ENCODE measurements around the gene NAV2.

Gene NAV2

GRCh38 chr11:20099527-20099926, 386.9 kb downstream of the NAV2 start:
- Histone ChIP-seq H3K79me1 (ENCODE audit: low read length) (no peaks in the 10 kb centered on the region), H3K4ac (ENCODE audit: low read depth, low read length) (no peak overlapping the region), H3K23ac (ENCODE audit: low read length) (no peak overlapping the region), H3K14ac (ENCODE audit: low read length) (no peak overlapping the region), H3K4me3 (ENCODE audit: low read depth, low read length) (no peak overlapping the region), H3K36me3 (ENCODE audit: control insufficient read depth in 1 of 2, insufficient read depth in 2 of 2, low read length in 2 of 2) (peaks cover 55 to 82% of the 10 kb centered on the region in 2 experiments), H2AFZ (ENCODE audit: insufficient read depth, low read length, poor library complexity) (no peak overlapping the region), H4K12ac (ENCODE audit: low read depth, low read length) (no peak overlapping the region), H2AK5ac (ENCODE audit: low read length) (no peak overlapping the region), H2BK5ac (ENCODE audit: low read depth, low read length, poor library complexity) (no peak overlapping the region), H3K9ac (ENCODE audit: low read length) (no peak overlapping the region), H3K27me3 (ENCODE audit: insufficient read depth, low read length) (no peaks in the 10 kb centered on the region), H4K91ac (ENCODE audit: low read depth, low read length) (no peak overlapping the region), H4K8ac (ENCODE audit: low read depth, low read length) (no peak overlapping the region), H3K4me2 (ENCODE audit: low read length) (no peak overlapping the region), H3K18ac (ENCODE audit: low read length) (no peak overlapping the region), H3K79me2 (ENCODE audit: control insufficient read depth, insufficient read depth, low read length, poor library complexity) (no peaks in the 10 kb centered on the region), H3K9me3 (ENCODE audit: insufficient read depth, low read depth, low read length) (no peaks in the 10 kb centered on the region), H3K4me1 (ENCODE audit: control insufficient read depth in 1 of 2, insufficient read depth in 2 of 2, low read length in 2 of 2) (peaks cover 0 to 2% of the 10 kb centered on the region in 2 experiments), H2BK12ac (ENCODE audit: low read length) (no peak overlapping the region), H2BK120ac (ENCODE audit: insufficient read depth, low read length, poor library complexity) (no peak overlapping the region), H3K27ac (ENCODE audit: low read depth, low read length) (no peak overlapping the region)
- DNase-seq = no peak
- no CpG with 5 or more reads among the region's 2 CpGs for WGBS (ENCODE audit: extremely low coverage, insufficient coverage, insufficient read length)

GRCh38 chr11:20102397-20102796, 389.8 kb downstream of the NAV2 start:
- Histone ChIP-seq H3K27me3 (ENCODE audit: insufficient read depth, low read length) (no peaks in the 10 kb centered on the region), H2AK5ac (ENCODE audit: low read length) (no peak overlapping the region), H3K4me3 (ENCODE audit: low read depth, low read length) (no peak overlapping the region), H3K23ac (ENCODE audit: low read length) (no peak overlapping the region), H2BK5ac (ENCODE audit: low read depth, low read length, poor library complexity) (no peak overlapping the region), H2AFZ (ENCODE audit: insufficient read depth, low read length, poor library complexity) (no peak overlapping the region), H3K36me3 (ENCODE audit: control insufficient read depth in 1 of 2, insufficient read depth in 2 of 2, low read length in 2 of 2) (peaks cover 62 to 82% of the 10 kb centered on the region in 2 experiments), H3K9me3 (ENCODE audit: insufficient read depth, low read depth, low read length) (no peaks in the 10 kb centered on the region), H3K79me1 (ENCODE audit: low read length) (no peaks in the 10 kb centered on the region), H3K79me2 (ENCODE audit: control insufficient read depth, insufficient read depth, low read length, poor library complexity) (no peaks in the 10 kb centered on the region), H3K4me1 (ENCODE audit: control insufficient read depth in 1 of 2, insufficient read depth in 2 of 2, low read length in 2 of 2) (peaks cover 0 to 2% of the 10 kb centered on the region in 2 experiments), H3K4ac (ENCODE audit: low read depth, low read length) (no peak overlapping the region), H4K91ac (ENCODE audit: low read depth, low read length) (no peak overlapping the region), H3K27ac (ENCODE audit: low read depth, low read length) (no peak overlapping the region), H4K12ac (ENCODE audit: low read depth, low read length) (no peak overlapping the region), H2BK120ac (ENCODE audit: insufficient read depth, low read length, poor library complexity) (no peak overlapping the region), H3K4me2 (ENCODE audit: low read length) (no peak overlapping the region), H3K14ac (ENCODE audit: low read length) (no peak overlapping the region), H3K9ac (ENCODE audit: low read length) (no peak overlapping the region), H3K18ac (ENCODE audit: low read length) (no peak overlapping the region), H4K8ac (ENCODE audit: low read depth, low read length) (no peak overlapping the region), H2BK12ac (ENCODE audit: low read length) (no peak overlapping the region)
- no peak for DNase-seq
- no CpG with 5 or more reads among the region's 5 CpGs for WGBS (ENCODE audit: extremely low coverage, insufficient coverage, insufficient read length)

GRCh38 chr11:20103281-20103680, 390.6 kb downstream of the NAV2 start:
- H3K79me1 ChIP-seq (ENCODE audit: low read length) = no peaks in the 10 kb centered on the region
- H4K91ac ChIP-seq (ENCODE audit: low read depth, low read length) = no peak overlapping the region
- peaks cover 63 to 79% of the 10 kb centered on the region in 2 experiments for H3K36me3 ChIP-seq (ENCODE audit: control insufficient read depth in 1 of 2, insufficient read depth in 2 of 2, low read length in 2 of 2)
- no peak overlapping the region for H3K4me3 ChIP-seq (ENCODE audit: low read depth, low read length)
- DNase-seq = no peak
- no peaks in the 10 kb centered on the region for H3K79me2 ChIP-seq (ENCODE audit: control insufficient read depth, insufficient read depth, low read length, poor library complexity)
- no peak overlapping the region for H2BK120ac ChIP-seq (ENCODE audit: insufficient read depth, low read length, poor library complexity)
- H3K14ac ChIP-seq (ENCODE audit: low read length) = no peak overlapping the region
- no CpG with 5 or more reads among the region's 7 CpGs for WGBS (ENCODE audit: extremely low coverage, insufficient coverage, insufficient read length)
- H3K9me3 ChIP-seq (ENCODE audit: insufficient read depth, low read depth, low read length) = no peaks in the 10 kb centered on the region
- no peak overlapping the region for H2AK5ac ChIP-seq (ENCODE audit: low read length)
- no peak overlapping the region for H3K9ac ChIP-seq (ENCODE audit: low read length)
- no peak overlapping the region for H3K4ac ChIP-seq (ENCODE audit: low read depth, low read length)
- H4K12ac ChIP-seq (ENCODE audit: low read depth, low read length) = no peak overlapping the region
- no peak overlapping the region for H3K4me2 ChIP-seq (ENCODE audit: low read length)
- H3K27ac ChIP-seq (ENCODE audit: low read depth, low read length) = no peak overlapping the region
- H2BK12ac ChIP-seq (ENCODE audit: low read length) = no peak overlapping the region
- H2AFZ ChIP-seq (ENCODE audit: insufficient read depth, low read length, poor library complexity) = no peak overlapping the region
- H3K4me1 ChIP-seq (ENCODE audit: control insufficient read depth in 1 of 2, insufficient read depth in 2 of 2, low read length in 2 of 2) = peaks cover 0 to 2% of the 10 kb centered on the region in 2 experiments
- H3K18ac ChIP-seq (ENCODE audit: low read length) = no peak overlapping the region
- H4K8ac ChIP-seq (ENCODE audit: low read depth, low read length) = no peak overlapping the region
- H3K27me3 ChIP-seq (ENCODE audit: insufficient read depth, low read length) = no peaks in the 10 kb centered on the region
- H3K23ac ChIP-seq (ENCODE audit: low read length) = no peak overlapping the region
- no peak overlapping the region for H2BK5ac ChIP-seq (ENCODE audit: low read depth, low read length, poor library complexity)

GRCh38 chr11:20105427-20105826, 392.8 kb downstream of the NAV2 start:
- Histone ChIP-seq H3K4me1 (ENCODE audit: control insufficient read depth in 1 of 2, insufficient read depth in 2 of 2, low read length in 2 of 2) (peaks cover 0 to 10% of the 10 kb centered on the region in 2 experiments), H2AFZ (ENCODE audit: insufficient read depth, low read length, poor library complexity) (no peak overlapping the region), H3K79me1 (ENCODE audit: low read length) (no peaks in the 10 kb centered on the region), H3K36me3 (ENCODE audit: control insufficient read depth in 1 of 2, insufficient read depth in 2 of 2, low read length in 2 of 2) (peaks cover 60 to 73% of the 10 kb centered on the region in 2 experiments), H3K23ac (ENCODE audit: low read length) (no peak overlapping the region), H3K18ac (ENCODE audit: low read length) (no peak overlapping the region), H3K4me2 (ENCODE audit: low read length) (no peak overlapping the region), H2BK12ac (ENCODE audit: low read length) (no peak overlapping the region), H3K14ac (ENCODE audit: low read length) (no peak overlapping the region), H3K9ac (ENCODE audit: low read length) (no peak overlapping the region), H2AK5ac (ENCODE audit: low read length) (no peak overlapping the region), H3K27ac (ENCODE audit: low read depth, low read length) (no peak overlapping the region), H4K8ac (ENCODE audit: low read depth, low read length) (no peak overlapping the region), H3K27me3 (ENCODE audit: insufficient read depth, low read length) (no peaks in the 10 kb centered on the region), H2BK5ac (ENCODE audit: low read depth, low read length, poor library complexity) (no peak overlapping the region), H3K9me3 (ENCODE audit: insufficient read depth, low read depth, low read length) (no peaks in the 10 kb centered on the region), H3K4ac (ENCODE audit: low read depth, low read length) (no peak overlapping the region), H3K79me2 (ENCODE audit: control insufficient read depth, insufficient read depth, low read length, poor library complexity) (no peaks in the 10 kb centered on the region), H3K4me3 (ENCODE audit: low read depth, low read length) (no peak overlapping the region), H4K12ac (ENCODE audit: low read depth, low read length) (no peak overlapping the region), H2BK120ac (ENCODE audit: insufficient read depth, low read length, poor library complexity) (no peak overlapping the region), H4K91ac (ENCODE audit: low read depth, low read length) (no peak overlapping the region)
- WGBS (ENCODE audit: extremely low coverage, insufficient coverage, insufficient read length) = no CpG with 5 or more reads among the region's 10 CpGs
- DNase-seq = no peak

Data from trophoblast cell (in vitro differentiated cells and primary cell).